HL-60 (cell line): ENCODE results near the gene PLPP7.

Experiments used
- GABPA ChIP-seq: IDR thresholded peaks from 2 replicates; pipeline ENCODE4 v1.6.1; 2012; ENCODE audit warnings: low read depth
- TF ChIP-seq, protein P1 (sequence below): IDR thresholded peaks from 2 replicates; pipeline ENCODE4 v1.6.1; 2012; ENCODE audit warnings: low read depth; ENCODE audit not compliant: insufficient replicate concordance
- TF ChIP-seq, protein P2 (sequence below): IDR thresholded peaks from one replicate; pipeline ENCODE4 v1.5.1; 2011; ENCODE audit warnings: low read length, control low read depth, inconsistent platforms; ENCODE audit not compliant: insufficient read depth

DNA sequence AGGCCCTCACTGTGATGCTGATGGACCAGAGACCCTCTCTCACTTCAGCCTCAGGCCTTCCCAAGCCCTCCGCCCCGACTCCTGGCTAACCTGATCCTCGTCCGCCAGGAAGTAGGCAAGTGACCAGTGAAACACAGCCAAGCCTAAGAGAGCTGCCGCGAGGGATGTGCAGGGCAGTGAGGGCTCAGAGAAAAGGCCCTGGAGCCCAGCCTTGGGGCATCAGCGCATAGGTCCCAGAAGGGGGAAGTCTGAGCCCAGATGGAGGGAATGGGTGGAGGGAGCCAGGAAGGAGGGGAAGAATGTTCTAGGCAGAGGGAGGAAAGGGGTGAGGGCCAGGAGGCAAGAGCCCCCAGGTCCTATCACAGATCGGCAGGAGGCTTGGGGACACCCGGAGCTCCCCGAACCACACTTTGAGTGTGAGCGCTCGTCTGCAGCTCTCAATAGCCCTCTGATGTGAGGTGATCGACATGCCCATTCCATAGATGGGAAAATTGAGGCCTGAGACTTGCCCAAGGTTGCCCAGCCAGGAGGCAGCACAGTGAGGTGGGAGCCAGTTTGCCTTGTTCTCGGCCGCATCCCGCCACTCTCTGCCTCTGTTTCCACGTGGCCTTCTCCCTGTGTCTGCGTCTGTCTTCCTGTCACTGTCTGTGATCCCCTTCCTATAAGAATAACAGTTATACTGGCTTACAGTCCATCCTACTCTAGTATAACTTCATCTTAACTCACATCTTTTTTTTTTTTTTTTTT lies 20.2 kb downstream of the PLPP7 start:
- TF ChIP-seq, protein P1, sequence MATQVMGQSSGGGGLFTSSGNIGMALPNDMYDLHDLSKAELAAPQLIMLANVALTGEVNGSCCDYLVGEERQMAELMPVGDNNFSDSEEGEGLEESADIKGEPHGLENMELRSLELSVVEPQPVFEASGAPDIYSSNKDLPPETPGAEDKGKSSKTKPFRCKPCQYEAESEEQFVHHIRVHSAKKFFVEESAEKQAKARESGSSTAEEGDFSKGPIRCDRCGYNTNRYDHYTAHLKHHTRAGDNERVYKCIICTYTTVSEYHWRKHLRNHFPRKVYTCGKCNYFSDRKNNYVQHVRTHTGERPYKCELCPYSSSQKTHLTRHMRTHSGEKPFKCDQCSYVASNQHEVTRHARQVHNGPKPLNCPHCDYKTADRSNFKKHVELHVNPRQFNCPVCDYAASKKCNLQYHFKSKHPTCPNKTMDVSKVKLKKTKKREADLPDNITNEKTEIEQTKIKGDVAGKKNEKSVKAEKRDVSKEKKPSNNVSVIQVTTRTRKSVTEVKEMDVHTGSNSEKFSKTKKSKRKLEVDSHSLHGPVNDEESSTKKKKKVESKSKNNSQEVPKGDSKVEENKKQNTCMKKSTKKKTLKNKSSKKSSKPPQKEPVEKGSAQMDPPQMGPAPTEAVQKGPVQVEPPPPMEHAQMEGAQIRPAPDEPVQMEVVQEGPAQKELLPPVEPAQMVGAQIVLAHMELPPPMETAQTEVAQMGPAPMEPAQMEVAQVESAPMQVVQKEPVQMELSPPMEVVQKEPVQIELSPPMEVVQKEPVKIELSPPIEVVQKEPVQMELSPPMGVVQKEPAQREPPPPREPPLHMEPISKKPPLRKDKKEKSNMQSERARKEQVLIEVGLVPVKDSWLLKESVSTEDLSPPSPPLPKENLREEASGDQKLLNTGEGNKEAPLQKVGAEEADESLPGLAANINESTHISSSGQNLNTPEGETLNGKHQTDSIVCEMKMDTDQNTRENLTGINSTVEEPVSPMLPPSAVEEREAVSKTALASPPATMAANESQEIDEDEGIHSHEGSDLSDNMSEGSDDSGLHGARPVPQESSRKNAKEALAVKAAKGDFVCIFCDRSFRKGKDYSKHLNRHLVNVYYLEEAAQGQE = no peak
- TF ChIP-seq, protein P2, sequence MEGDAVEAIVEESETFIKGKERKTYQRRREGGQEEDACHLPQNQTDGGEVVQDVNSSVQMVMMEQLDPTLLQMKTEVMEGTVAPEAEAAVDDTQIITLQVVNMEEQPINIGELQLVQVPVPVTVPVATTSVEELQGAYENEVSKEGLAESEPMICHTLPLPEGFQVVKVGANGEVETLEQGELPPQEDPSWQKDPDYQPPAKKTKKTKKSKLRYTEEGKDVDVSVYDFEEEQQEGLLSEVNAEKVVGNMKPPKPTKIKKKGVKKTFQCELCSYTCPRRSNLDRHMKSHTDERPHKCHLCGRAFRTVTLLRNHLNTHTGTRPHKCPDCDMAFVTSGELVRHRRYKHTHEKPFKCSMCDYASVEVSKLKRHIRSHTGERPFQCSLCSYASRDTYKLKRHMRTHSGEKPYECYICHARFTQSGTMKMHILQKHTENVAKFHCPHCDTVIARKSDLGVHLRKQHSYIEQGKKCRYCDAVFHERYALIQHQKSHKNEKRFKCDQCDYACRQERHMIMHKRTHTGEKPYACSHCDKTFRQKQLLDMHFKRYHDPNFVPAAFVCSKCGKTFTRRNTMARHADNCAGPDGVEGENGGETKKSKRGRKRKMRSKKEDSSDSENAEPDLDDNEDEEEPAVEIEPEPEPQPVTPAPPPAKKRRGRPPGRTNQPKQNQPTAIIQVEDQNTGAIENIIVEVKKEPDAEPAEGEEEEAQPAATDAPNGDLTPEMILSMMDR = no peak
- no peak for TF ChIP-seq GABPA
